Kidney glomerular epithelial cell (primary cell): ENCODE data around the gene IGSF9.

Source experiments
- DNase-seq: peaks from one replicate; lab custom pipeline; 2025; lab: John Stamatoyannopoulos, UW

The IGSF9 gene

GRCh38 chr1:159944623-159945455, 574 bp downstream of the IGSF9 start:
- no peak for DNase-seq

- DNase-seq = no peak
Observed at GRCh38 chr1:159943908-159944622, 1.3 kb downstream of the IGSF9 start.

GRCh38 chr1:159943278-159943640, 2.2 kb downstream of the IGSF9 start:
- DNase-seq = no peak

- DNase-seq = no peak
Observed at GRCh38 chr1:159942632-159943277, 2.7 kb downstream of the IGSF9 start.

GRCh38 chr1:159941591-159942560, 3.5 kb downstream of the IGSF9 start:
- DNase-seq = no peak

- no peak for DNase-seq
Observed at GRCh38 chr1:159941141-159941540, 4.3 kb downstream of the IGSF9 start.

GRCh38 chr1:159940006-159940620, 5.3 kb downstream of the IGSF9 start:
- no peak for DNase-seq

- no peak for DNase-seq
Observed at GRCh38 chr1:159939678-159940002, 5.8 kb downstream of the IGSF9 start.

- DNase-seq = no peak
Observed at GRCh38 chr1:159938905-159939677, 6.3 kb downstream of the IGSF9 start.

GRCh38 chr1:159938211-159938852, 7.1 kb downstream of the IGSF9 start:
- no peak for DNase-seq

- DNase-seq = no peak
Observed at GRCh38 chr1:159937054-159937750, 8.2 kb downstream of the IGSF9 start.

GRCh38 chr1:159936273-159936904, 9.0 kb downstream of the IGSF9 start:
- no peak for DNase-seq

GRCh38 chr1:159935719-159936272, 9.6 kb downstream of the IGSF9 start:
- no peak for DNase-seq

GRCh38 chr1:159935305-159935704, 10.1 kb downstream of the IGSF9 start:
- DNase-seq = no peak

- no peak for DNase-seq
Observed at GRCh38 chr1:159934136-159935039, 11.0 kb downstream of the IGSF9 start.

- DNase-seq = no peak
Observed at GRCh38 chr1:159933347-159933746, 12.1 kb downstream of the IGSF9 start.
